K562 (cell line): ENCODE measurements around the gene OR10C1. TPM values are rescaled to one million over a fixed set of nuclear protein-coding genes. Genes with fewer than 3 reads are reported as not detected.

Source experiments
- ATAC-seq: fragments of 200-7000 bp; cut with Tn5 transposase; 3 replicates; pipeline ENCODE4 v1.9.1; 2020; ENCODE audit warnings: moderate library complexity
- BruUV-seq: library from RNA; stranded (reverse); fragments of 400-500 nt; replicated peaks from 2 replicates; lab custom pipeline; 2021; lab: Mats Ljungman, UMichigan
- CTCF ChIA-PET: fragments of 300-600 bp; formaldehyde crosslinking; extraction: SDS; loops from one replicate; lab custom pipeline; 2021; ENCODE audit warnings: low intra/inter-chr PET ratio; lab: Yijun Ruan, JAX
- POLR2A ChIA-PET: fragments of 300-600, 350-650 bp; sonication (Branson Sonifier 250); formaldehyde crosslinking; extraction: SDS; loops from one replicate; lab custom pipeline; 2021; ENCODE audit warnings: antibody characterized with exemption, inconsistent platforms; lab: Yijun Ruan, JAX
- DNase-seq, 4 experiments: peaks; one replicate each; pipeline versions ENCODE4 v3.0.0 to v3.0.0-alpha.2; 2011 to 2018; ENCODE audit warnings: low spot score in 3 of 4, mixed read lengths in 3 of 4; ENCODE audit errors: extremely low read depth in 1 of 4
- FAIRE-seq: peaks from 2 replicates; lab custom pipeline; 2011; peaks lifted over from hg19 to GRCh38; lab: Jason Lieb, UNC
- H2AFZ ChIP-seq: 2 replicates; pipeline ENCODE4 v1.6.0; 2011; ENCODE audit warnings: low read depth, low read length, control low read depth, inconsistent platforms
- H3K27ac ChIP-seq: fragments of 200-600 bp; 3 replicates; pipeline ENCODE4 v1.8.0; 2011; ENCODE audit warnings: low read depth, mild to moderate bottlenecking, control low read depth, inconsistent platforms, low read length, moderate library complexity, mixed read lengths; ENCODE audit errors: extremely low read depth
- H3K27me3 ChIP-seq, 2 experiments: fragments of 300-600 bp in 1 of 2; 2 replicates in 1 of 2; 3 replicates in 1 of 2; pipeline versions ENCODE4 v1.6.0 to v1.8.0; 2011; ENCODE audit warnings: inconsistent platforms in 2 of 2, low read length in 2 of 2, mild to moderate bottlenecking in 1 of 2, mixed read lengths in 1 of 2, moderate library complexity in 1 of 2; ENCODE audit not compliant: control insufficient read depth in 2 of 2, insufficient read depth in 2 of 2
- H3K36me3 ChIP-seq: fragments of 300-600 bp; 3 replicates; pipeline ENCODE4 v1.8.0; 2011; ENCODE audit warnings: mild to moderate bottlenecking, low read length, inconsistent platforms; ENCODE audit not compliant: control insufficient read depth, insufficient read depth
- H3K4me1 ChIP-seq, 2 experiments: fragments of 200-600 bp in 1 of 2; replicated peaks in 1 of 2; 2 replicates in 1 of 2; 3 replicates in 1 of 2; pipeline versions ENCODE4 v1.5.1 to v1.8.0; 2011; ENCODE audit warnings: inconsistent platforms in 2 of 2, low read length in 2 of 2, mild to moderate bottlenecking in 1 of 2, mixed read lengths in 1 of 2, moderate library complexity in 1 of 2; ENCODE audit not compliant: control insufficient read depth in 2 of 2, insufficient read depth in 2 of 2
- H3K4me2 ChIP-seq: 2 replicates; pipeline ENCODE4 v1.6.1; 2011; ENCODE audit warnings: low read length, control low read depth, inconsistent platforms, mixed read lengths; ENCODE audit not compliant: insufficient read depth
- H3K4me3 ChIP-seq: fragments of 200-600 bp; sonication (generic), shearing (Covaris generic); 2 replicates; pipeline ENCODE4 v1.5.1; 2016; ENCODE audit warnings: control low read depth, inconsistent platforms
- H3K79me2 ChIP-seq: fragments of 200-600 bp; 3 replicates; pipeline ENCODE4 v1.8.0; 2011; ENCODE audit warnings: low read length, inconsistent platforms; ENCODE audit not compliant: control insufficient read depth, insufficient read depth
- H3K9ac ChIP-seq, 2 experiments: 2 replicates each; pipeline versions ENCODE4 v1.6.0 to v1.6.1; 2011; ENCODE audit warnings: low read depth in 2 of 2, low read length in 2 of 2, control low read depth in 1 of 2, inconsistent platforms in 1 of 2, mild to moderate bottlenecking in 1 of 2, mixed read lengths in 1 of 2; ENCODE audit not compliant: insufficient read depth in 1 of 2
- H3K9me1 ChIP-seq: one replicate; pipeline ENCODE4 v1.6.0; 2011; ENCODE audit warnings: inconsistent platforms, mild to moderate bottlenecking, low read length, moderate library complexity; ENCODE audit not compliant: control insufficient read depth, insufficient read depth
- H3K9me3 ChIP-seq: replicated peaks from 2 replicates; pipeline ENCODE4 v1.5.1; 2011; ENCODE audit warnings: low read depth, low read length, inconsistent platforms; ENCODE audit not compliant: control insufficient read depth, insufficient read depth
- H4K20me1 ChIP-seq: replicated peaks from 2 replicates; pipeline ENCODE4 v1.6.1; 2011; ENCODE audit warnings: low read length, inconsistent platforms, mixed read lengths; ENCODE audit not compliant: control insufficient read depth, insufficient read depth
- CTBP1 ChIP-seq: fragments of 450-650 bp; IDR thresholded peaks from 2 replicates; pipeline ENCODE4 v1.6.1; 2016; ENCODE audit warnings: borderline replicate concordance
- NCOA6 ChIP-seq: fragments of 450-650 bp; IDR thresholded peaks from 2 replicates; pipeline ENCODE4 v1.6.1; 2017; ENCODE audit warnings: mild to moderate bottlenecking
- PATZ1 ChIP-seq: fragments of 250-450 bp; sonication (Bioruptor Pico); IDR thresholded peaks from 2 replicates; pipeline ENCODE4 v1.5.0; 2020; ENCODE audit warnings: mild to moderate bottlenecking, borderline replicate concordance
- TBP ChIP-seq: optimal IDR thresholded peaks from 2 replicates; pipeline ENCODE3; 2011; ENCODE audit warnings: low read depth, low read length, improper control_type of control experiment
- ZBED1 ChIP-seq: IDR thresholded peaks from 2 replicates; pipeline ENCODE4 v1.6.1; 2014
- ZNF75A ChIP-seq: fragments of 450-650 bp; formaldehyde crosslinking; IDR thresholded peaks from 2 replicates; pipeline ENCODE4 v1.4.0; 2020; ENCODE audit warnings: mild to moderate bottlenecking
- WGBS: fragments of 100-300 bp; shearing (Covaris generic); methylation state at CpG from one replicate; pipeline ENCODE4 v1.1.6; 2016; ENCODE audit warnings: low coverage, mixed read lengths; ENCODE audit not compliant: insufficient coverage; ENCODE audit errors: missing lambda C conversion rate; 5-methylcytosine and 5-hydroxymethylcytosine counted together
- in situ Hi-C: fragments of 300-500 bp; cut with MboI; formaldehyde crosslinking; loops from 4 replicates; pipeline ENCODE4 v1.15.0; 2018; ENCODE audit warnings: inconsistent platforms, mixed read lengths
- intact Hi-C: fragments of 100-400 bp; cut with micrococcal nuclease; formaldehyde crosslinking; loops from 2 replicates; pipeline ENCODE4 v1.14.2; 2022
- polyA plus RNA-seq, 8 experiments: library from polyadenylated mRNA; depleted of rRNA in 4 of 8; stranded (reverse) in 5 of 8; unstranded in 3 of 8; fragments of >200 nt; fragmentation: Nextera tagmentation in 2 of 8; fragmentation: Illumina TruSeq in 1 of 8; extraction: Ambion mirVana in 2 of 8; extraction: Trizol in 1 of 8; gene quantifications; 2 replicates each; pipeline versions ENCODE4 v1.2.1 to v1.2.3, GENCODE V29; 2011 to 2014; ENCODE audit warnings: inconsistent platforms in 1 of 8, missing spikeins in 1 of 8
- total RNA-seq, 7 experiments: library from RNA; depleted of rRNA in 6 of 7; stranded (reverse); fragments of >200 nt in 6 of 7; fragmentation: Illumina TruSeq in 2 of 7; extraction: Trizol in 2 of 7; gene quantifications; 2 replicates each; pipeline versions ENCODE4 v1.2.1 to v1.2.3, GENCODE V29; 2011 to 2021; ENCODE audit warnings: low replicate concordance in 1 of 7
- TF ChIP-seq, protein P1 (sequence below): fragments of 250-450 bp; sonication (Bioruptor Pico); IDR thresholded peaks from 2 replicates; pipeline ENCODE4 v1.4.0; 2020; ENCODE audit warnings: mild to moderate bottlenecking, moderate library complexity
- TF ChIP-seq, protein P2 (sequence below): fragments of 200-800 bp; sonication (Bioruptor generic); IDR thresholded peaks from 2 replicates; pipeline ENCODE4 v1.6.1; 2017; ENCODE audit warnings: missing genetic modification characterization, missing compliant biosample characterization

The OR10C1 gene
- total and polyA plus RNA-seq, 9 of the 15 experiments (the other 6 are each of a cell fraction or from before 2014, with no cell fraction given) = not detected

- Histone ChIP-seq H3K36me3 (no peaks in the 10 kb centered on the region), H4K20me1 (no peaks in the 10 kb centered on the region), H3K9me3 (no peaks in the 10 kb centered on the region), H3K9ac (no peak overlapping the region), H2AFZ (no peak overlapping the region), H3K27me3 (no peaks in the 10 kb centered on the region), H3K4me3 (no peak overlapping the region), H3K79me2 (no peaks in the 10 kb centered on the region), H3K4me1 (peaks cover 8 to 37% of the 10 kb centered on the region in 2 experiments; a peak in 4 of 5 replicates), H3K9me1 (no peaks in the 10 kb centered on the region), H3K27ac (no peak overlapping the region), H3K4me2 (no peak overlapping the region)
- 0% methylated on average over 4 of the region's 4 CpGs for WGBS
- in situ Hi-C loops (no loop called here), intact Hi-C loops (no loop called here)
- BruUV-seq = no TSS peak
- CTCF ChIA-PET = interaction anchor here (0.6 kb wide), 1 partner anchor 1883 kb away, joined by 3 read pairs; no protein-coding TSS in a partner anchor
- POLR2A ChIA-PET = interaction anchor here (0.8 to 2.4 kb wide), 2 partner anchors 9 to 38 kb away, joined by 3 to 6 read pairs; no protein-coding TSS in a partner anchor
- DNase-seq (peak in 1 of 4 experiments; percentile 14), ATAC-seq (no peak), FAIRE-seq (no peak)
- TF ChIP-seq CTBP1 (no peak), TBP (peak; percentile 56), ZNF75A (CRISPR knock-in tag) (peak; percentile 39; the same call in 1 of the 2 replicates), ZBED1 (no peak), NCOA6 (no peak), PATZ1 (0 out of 2 replicates have a peak, but pooled peaks have one; percentile 13)
- TF ChIP-seq, protein P1, sequence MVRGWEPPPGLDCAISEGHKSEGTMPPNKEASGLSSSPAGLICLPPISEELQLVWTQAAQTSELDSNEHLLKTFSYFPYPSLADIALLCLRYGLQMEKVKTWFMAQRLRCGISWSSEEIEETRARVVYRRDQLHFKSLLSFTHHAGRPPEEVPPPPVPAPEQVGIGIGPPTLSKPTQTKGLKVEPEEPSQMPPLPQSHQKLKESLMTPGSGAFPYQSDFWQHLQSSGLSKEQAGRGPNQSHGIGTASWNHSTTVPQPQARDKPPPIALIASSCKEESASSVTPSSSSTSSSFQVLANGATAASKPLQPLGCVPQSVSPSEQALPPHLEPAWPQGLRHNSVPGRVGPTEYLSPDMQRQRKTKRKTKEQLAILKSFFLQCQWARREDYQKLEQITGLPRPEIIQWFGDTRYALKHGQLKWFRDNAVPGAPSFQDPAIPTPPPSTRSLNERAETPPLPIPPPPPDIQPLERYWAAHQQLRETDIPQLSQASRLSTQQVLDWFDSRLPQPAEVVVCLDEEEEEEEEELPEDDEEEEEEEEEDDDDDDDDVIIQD (CRISPR knock-in tag) = no peak
- TF ChIP-seq, protein P2, sequence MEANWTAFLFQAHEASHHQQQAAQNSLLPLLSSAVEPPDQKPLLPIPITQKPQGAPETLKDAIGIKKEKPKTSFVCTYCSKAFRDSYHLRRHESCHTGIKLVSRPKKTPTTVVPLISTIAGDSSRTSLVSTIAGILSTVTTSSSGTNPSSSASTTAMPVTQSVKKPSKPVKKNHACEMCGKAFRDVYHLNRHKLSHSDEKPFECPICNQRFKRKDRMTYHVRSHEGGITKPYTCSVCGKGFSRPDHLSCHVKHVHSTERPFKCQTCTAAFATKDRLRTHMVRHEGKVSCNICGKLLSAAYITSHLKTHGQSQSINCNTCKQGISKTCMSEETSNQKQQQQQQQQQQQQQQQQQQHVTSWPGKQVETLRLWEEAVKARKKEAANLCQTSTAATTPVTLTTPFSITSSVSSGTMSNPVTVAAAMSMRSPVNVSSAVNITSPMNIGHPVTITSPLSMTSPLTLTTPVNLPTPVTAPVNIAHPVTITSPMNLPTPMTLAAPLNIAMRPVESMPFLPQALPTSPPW = peak; percentile 36; the same call in 1 of the 2 replicates
Observed at GRCh38 chr6:29486577-29486976, 47.5 kb downstream of the OR10C1 start.
